ENCODE data around the gene DDIT3. TPM values are rescaled to one million over a fixed set of nuclear protein-coding genes. Genes with fewer than 3 reads are reported as not detected.

The DDIT3 gene
- total and polyA plus RNA-seq, 12 donors = 7.7 to 98.4 (median 48.7) TPM

- no peaks in the 10 kb centered on the region for H3K36me3 ChIP-seq (replicated peaks in 1 of 2)
- TF ChIP-seq CTCF (IDR thresholded peaks at IDR 0.05) = no peak
- no peak for TF ChIP-seq POLR2A (IDR thresholded peaks at IDR 0.05)
- H3K4me1 ChIP-seq (replicated peaks in 1 of 2) = peaks cover 15 to 18% of the 10 kb centered on the region in 2 donors
- WGBS, 4 donors = 37 to 53% (median 39%) methylated on average over 9 to 13 of the region's 13 CpGs
- H3K4me3 ChIP-seq = peak overlapping the region in 1 of 4 donors; percentile 50
- H3K27me3 ChIP-seq = peaks cover 8% of the 10 kb centered on the region
- no peaks in the 10 kb centered on the region for H3K9me3 ChIP-seq (replicated peaks in 1 of 3)
- intact Hi-C loops (cut with DNase I) = no loop called here
- no peak for DNase-seq
- H3K27ac ChIP-seq = peak overlapping the region in 1 of 5 donors; percentile 54
Observed at GRCh38 chr12:57549203-57549908, 29.0 kb upstream of the DDIT3 start.

GRCh38 chr12:57548488-57548887 is 28.2 kb upstream of the DDIT3 start:
- Histone ChIP-seq H3K36me3 (replicated peaks in 1 of 2) (no peaks in the 10 kb centered on the region), H3K27me3 (peaks cover 8% of the 10 kb centered on the region), H3K27ac (no peak overlapping the region), H3K9me3 (replicated peaks in 1 of 3) (no peaks in the 10 kb centered on the region), H3K4me3 (no peak overlapping the region), H3K4me1 (replicated peaks in 1 of 2) (peaks cover 15 to 19% of the 10 kb centered on the region in 2 donors)
- 40 to 61% (median 53%) methylated on average over 2 of the region's 2 CpGs for WGBS, 4 donors
- no peak for TF ChIP-seq POLR2A (IDR thresholded peaks at IDR 0.05)
- no peak for TF ChIP-seq CTCF (IDR thresholded peaks at IDR 0.05)
- intact Hi-C loops (cut with DNase I) = no loop called here
- DNase-seq = no peak

GRCh38 chr12:57548013-57548315 is 27.6 kb upstream of the DDIT3 start:
- TF ChIP-seq CTCF (IDR thresholded peaks at IDR 0.05) (no peak), POLR2A (IDR thresholded peaks at IDR 0.05) (no peak)
- 89 to 99% (median 91%) methylated on average over 2 of the region's 2 CpGs for WGBS, 4 donors
- H3K36me3 ChIP-seq (replicated peaks in 1 of 2) = no peaks in the 10 kb centered on the region
- no peak for DNase-seq
- H3K9me3 ChIP-seq (replicated peaks in 1 of 3) = no peaks in the 10 kb centered on the region
- intact Hi-C loops (cut with DNase I) = no loop called here
- peaks cover 8% of the 10 kb centered on the region for H3K27me3 ChIP-seq
- H3K27ac ChIP-seq = no peak overlapping the region
- H3K4me1 ChIP-seq (replicated peaks in 1 of 2) = peaks cover 15 to 19% of the 10 kb centered on the region in 2 donors
- H3K4me3 ChIP-seq = no peak overlapping the region

- WGBS, 4 donors = 19 to 22% (median 20%) methylated on average over 9 of the region's 9 CpGs
- H3K9me3 ChIP-seq (replicated peaks in 1 of 3) = no peaks in the 10 kb centered on the region
- no peak for TF ChIP-seq POLR2A (IDR thresholded peaks at IDR 0.05)
- TF ChIP-seq CTCF (IDR thresholded peaks at IDR 0.05) = no peak
- DNase-seq = no peak
- intact Hi-C loops (cut with DNase I) = no loop called here
- H3K27ac ChIP-seq = peak overlapping the region in 1 of 5 donors; percentile 97
- H3K27me3 ChIP-seq = peaks cover 8% of the 10 kb centered on the region
- H3K36me3 ChIP-seq (replicated peaks in 1 of 2) = peaks cover 0 to 4% of the 10 kb centered on the region in 2 donors
- peaks cover 15 to 19% of the 10 kb centered on the region in 2 donors for H3K4me1 ChIP-seq (replicated peaks in 1 of 2)
- peak overlapping the region in 2 of 4 donors; percentile 92 to 100 for H3K4me3 ChIP-seq
Observed at GRCh38 chr12:57547288-57548012, 27.1 kb upstream of the DDIT3 start.
